ENCODE results near the gene CLASP1.
"Not testable (repeated sequence)": the region's sequence is repeated elsewhere in the genome, so short reads cannot be mapped to it uniquely, and the experiment has no call there.

CLASP1 gene

GRCh38 chr2:121348128-121348740, 301.0 kb downstream of the CLASP1 start:
- H3K4me3 ChIP-seq, result no peak overlapping the region
- no peaks in the 10 kb centered on the region for H3K27me3 ChIP-seq
- no peak overlapping the region for H3K27ac ChIP-seq
- peak in 1 of 2 donors; percentile 43 for DNase-seq
- no peaks in the 10 kb centered on the region for H3K4me1 ChIP-seq
- intact Hi-C loops (cut with DNase I; ENCODE audit: low total_unique reads), result no loop called here
- H3K36me3 ChIP-seq, result peaks cover 84 to 100% (median 97%) of the 10 kb centered on the region in 3 donors
- TF ChIP-seq, protein P1, sequence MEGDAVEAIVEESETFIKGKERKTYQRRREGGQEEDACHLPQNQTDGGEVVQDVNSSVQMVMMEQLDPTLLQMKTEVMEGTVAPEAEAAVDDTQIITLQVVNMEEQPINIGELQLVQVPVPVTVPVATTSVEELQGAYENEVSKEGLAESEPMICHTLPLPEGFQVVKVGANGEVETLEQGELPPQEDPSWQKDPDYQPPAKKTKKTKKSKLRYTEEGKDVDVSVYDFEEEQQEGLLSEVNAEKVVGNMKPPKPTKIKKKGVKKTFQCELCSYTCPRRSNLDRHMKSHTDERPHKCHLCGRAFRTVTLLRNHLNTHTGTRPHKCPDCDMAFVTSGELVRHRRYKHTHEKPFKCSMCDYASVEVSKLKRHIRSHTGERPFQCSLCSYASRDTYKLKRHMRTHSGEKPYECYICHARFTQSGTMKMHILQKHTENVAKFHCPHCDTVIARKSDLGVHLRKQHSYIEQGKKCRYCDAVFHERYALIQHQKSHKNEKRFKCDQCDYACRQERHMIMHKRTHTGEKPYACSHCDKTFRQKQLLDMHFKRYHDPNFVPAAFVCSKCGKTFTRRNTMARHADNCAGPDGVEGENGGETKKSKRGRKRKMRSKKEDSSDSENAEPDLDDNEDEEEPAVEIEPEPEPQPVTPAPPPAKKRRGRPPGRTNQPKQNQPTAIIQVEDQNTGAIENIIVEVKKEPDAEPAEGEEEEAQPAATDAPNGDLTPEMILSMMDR (IDR thresholded peaks at IDR 0.05), result no peak
- H3K9me3 ChIP-seq, result no peaks in the 10 kb centered on the region

DNA sequence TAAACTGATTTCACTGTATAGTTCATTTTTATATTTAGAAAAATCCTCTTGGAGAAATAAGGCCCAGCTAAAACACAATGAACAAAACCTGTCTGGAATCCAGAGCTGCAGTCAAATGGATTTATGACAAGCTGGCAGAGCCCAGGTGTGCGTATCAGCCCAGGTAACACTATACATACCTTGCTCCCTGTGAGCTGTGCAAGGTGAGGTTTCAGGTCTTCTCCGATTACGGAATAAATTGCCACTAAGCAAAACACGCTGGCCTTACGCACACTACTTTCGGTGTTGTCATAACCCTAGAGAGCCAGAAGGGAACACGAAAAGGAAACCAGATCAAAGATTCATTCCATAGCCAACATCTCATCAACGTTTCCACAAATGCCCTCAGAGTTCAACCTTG, 302.4 kb downstream of the CLASP1 start:
- DNase-seq, result peak in 1 of 2 donors; percentile 9
- Histone ChIP-seq H3K4me3 (no peak overlapping the region), H3K27ac (no peak overlapping the region), H3K9me3 (no peaks in the 10 kb centered on the region), H3K36me3 (peaks cover 84 to 100% (median 99%) of the 10 kb centered on the region in 3 donors), H3K27me3 (no peaks in the 10 kb centered on the region), H3K4me1 (no peaks in the 10 kb centered on the region)
- intact Hi-C loops (cut with DNase I; ENCODE audit: low total_unique reads), result no loop called here
- TF ChIP-seq, protein P1 (IDR thresholded peaks at IDR 0.05), result no peak

GRCh38 chr2:121346407-121346806, 302.9 kb downstream of the CLASP1 start:
- intact Hi-C loops (cut with DNase I; ENCODE audit: low total_unique reads), result no loop called here
- TF ChIP-seq, protein P1 (IDR thresholded peaks at IDR 0.05), result no peak
- no peak for DNase-seq
- Histone ChIP-seq H3K4me1 (no peaks in the 10 kb centered on the region), H3K27me3 (no peaks in the 10 kb centered on the region), H3K9me3 (no peaks in the 10 kb centered on the region), H3K36me3 (peaks cover 85 to 100% (median 94%) of the 10 kb centered on the region in 3 donors), H3K4me3 (no peak overlapping the region), H3K27ac (no peak overlapping the region)

DNA sequence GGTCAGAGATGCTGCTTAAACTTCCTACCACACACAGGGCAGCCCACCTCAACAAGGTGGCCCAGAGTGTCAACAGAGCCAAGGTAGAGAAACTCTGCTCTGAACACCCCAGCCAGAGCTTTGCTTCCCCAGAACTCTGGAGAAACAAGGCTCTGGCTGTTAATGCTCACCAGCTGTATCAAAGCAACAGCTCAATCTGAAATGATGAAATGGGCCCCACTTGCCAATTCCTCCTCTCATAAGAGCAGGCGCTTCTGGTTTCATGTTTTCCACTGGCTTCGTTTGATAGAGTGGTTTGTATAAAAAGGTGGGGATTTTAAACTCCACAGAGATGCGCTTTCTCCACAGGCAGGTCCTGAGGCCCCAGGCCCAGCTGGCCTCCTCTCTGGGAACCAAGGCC, 303.4 kb downstream of the CLASP1 start:
- Histone ChIP-seq H3K36me3 (peaks cover 89 to 100% (median 94%) of the 10 kb centered on the region in 3 donors), H3K4me3 (no peak overlapping the region), H3K27me3 (no peaks in the 10 kb centered on the region), H3K27ac (no peak overlapping the region), H3K4me1 (no peaks in the 10 kb centered on the region), H3K9me3 (no peaks in the 10 kb centered on the region)
- intact Hi-C loops (cut with DNase I; ENCODE audit: low total_unique reads), result no loop called here
- DNase-seq, result peak in 1 of 2 donors; percentile 21
- TF ChIP-seq, protein P1 (IDR thresholded peaks at IDR 0.05), result no peak

- H3K27ac ChIP-seq, result no peak overlapping the region
- intact Hi-C loops (cut with DNase I; ENCODE audit: low total_unique reads), result no loop called here
Observed at GRCh38 chr2:121345101-121345500, 304.2 kb downstream of the CLASP1 start.

DNA sequence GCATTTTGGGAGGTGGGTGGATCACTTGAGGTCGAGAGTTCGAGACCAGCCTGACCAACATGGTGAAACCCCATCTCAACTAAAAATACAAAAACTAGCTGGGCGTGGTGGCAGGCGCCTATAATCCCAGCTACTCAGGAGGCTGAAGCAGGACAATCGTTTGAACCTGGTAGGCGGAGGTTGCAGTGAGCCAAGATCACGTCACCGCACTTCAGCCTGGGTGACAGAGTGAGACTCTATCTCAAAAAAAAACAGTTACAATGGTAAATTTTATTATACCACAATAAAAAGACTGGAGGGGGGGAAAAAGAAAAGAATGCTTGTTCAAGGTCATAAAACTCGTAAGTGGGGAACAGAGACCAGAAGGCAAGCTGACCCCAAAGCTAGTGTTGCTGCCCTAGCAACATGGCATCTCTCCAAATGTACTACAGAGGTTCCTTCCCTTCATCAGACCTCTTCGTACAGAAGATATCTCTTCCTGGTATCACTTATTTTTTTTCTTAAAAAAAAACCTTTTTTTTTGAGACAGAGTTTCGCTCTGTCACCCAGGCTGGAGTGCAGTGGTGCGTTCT, 305.3 kb downstream of the CLASP1 start:
- H3K4me3 ChIP-seq; DNase-seq; H3K4me1 ChIP-seq; H3K27ac ChIP-seq; intact Hi-C loops (cut with DNase I; ENCODE audit: low total_unique reads); H3K9me3 ChIP-seq; H3K27me3 ChIP-seq: not testable (repeated sequence)
- H3K36me3 ChIP-seq, result peaks cover 93 to 100% (median 94%) of the 10 kb centered on the region in 3 donors

More at GRCh38 chr2:121345101-121345500, 304.2 kb downstream of the CLASP1 start:
- no peak for DNase-seq
- Histone ChIP-seq H3K4me3 (no peak overlapping the region), H3K4me1 (no peaks in the 10 kb centered on the region), H3K9me3 (no peaks in the 10 kb centered on the region), H3K27me3 (no peaks in the 10 kb centered on the region), H3K36me3 (peaks cover 93 to 100% (median 94%) of the 10 kb centered on the region in 3 donors)
- TF ChIP-seq, protein P1 (IDR thresholded peaks at IDR 0.05), result no peak
